WTC11 (cell line): ENCODE measurements around the gene TAAR2. TPM values are rescaled to one million over a fixed set of nuclear protein-coding genes. Genes with fewer than 3 reads are reported as not detected.

ENCODE experiments used
- ATAC-seq: fragments of 200-7000 bp; cut with Tn5 transposase; 2 replicates; pipeline ENCODE4 v1.10.0; 2021; ENCODE audit warnings: mild to moderate bottlenecking, moderate library complexity
- Bru-seq: library from RNA; stranded (reverse); fragments of 400-500 nt; gene quantifications from one replicate; lab custom pipeline; 2021; lab: Mats Ljungman, UMichigan
- CTCF ChIA-PET: fragments of 300-600 bp; sonication (Branson Sonifier 250); formaldehyde crosslinking; loops from one replicate; lab custom pipeline; 2021; ENCODE audit warnings: antibody characterized with exemption; lab: Charles Lee
- POLR2A ChIA-PET: fragments of 350-600 bp; sonication (Branson Sonifier 250); formaldehyde crosslinking; loops from one replicate; lab custom pipeline; 2021; ENCODE audit warnings: antibody characterized with exemption; lab: Charles Lee
- DNase-seq: peaks from one replicate; pipeline ENCODE4 v3.0.0; 2021; ENCODE audit warnings: low spot score
- H3K27ac Mint-ChIP-seq: 2 replicates; pipeline ENCODE4 v1.8.0; 2021; ENCODE audit warnings: mixed read lengths
- H3K27me3 Mint-ChIP-seq: 2 replicates; pipeline ENCODE4 v1.8.0; 2021; ENCODE audit warnings: low read depth, mild to moderate bottlenecking, moderate library complexity, mixed read lengths
- H3K36me3 Mint-ChIP-seq: 2 replicates; pipeline ENCODE4 v1.8.0; 2021; ENCODE audit warnings: mixed read lengths
- H3K4me1 Mint-ChIP-seq: 2 replicates; pipeline ENCODE4 v1.8.0; 2022; ENCODE audit warnings: mixed read lengths
- H3K4me3 Mint-ChIP-seq: 2 replicates; pipeline ENCODE4 v1.8.0; 2021; ENCODE audit warnings: mild to moderate bottlenecking, moderate library complexity, mixed read lengths
- H3K9me3 Mint-ChIP-seq: 2 replicates; pipeline ENCODE4 v1.8.0; 2021; ENCODE audit warnings: mixed read lengths
- CDX4 ChIP-seq: fragments of 250-450 bp; sonication (Bioruptor Pico); IDR thresholded peaks from 2 replicates; pipeline ENCODE4 v1.9.0; 2021; ENCODE audit warnings: moderate library complexity, mild to moderate bottlenecking, inconsistent platforms, borderline replicate concordance
- JUN ChIP-seq: sonication (generic); formaldehyde crosslinking; IDR thresholded peaks from 2 replicates; pipeline ENCODE4 v1.8.0; 2023; ENCODE audit warnings: mild to moderate bottlenecking, missing genetic modification reagents
- KAT7 ChIP-seq: sonication (generic); formaldehyde crosslinking; IDR thresholded peaks from 2 replicates; pipeline ENCODE4 v1.8.1; 2023; ENCODE audit warnings: missing genetic modification reagents, mild to moderate bottlenecking, borderline replicate concordance
- NFE2L1 ChIP-seq: sonication (generic); formaldehyde crosslinking; IDR thresholded peaks from 2 replicates; pipeline ENCODE4 v1.8.1; 2023; ENCODE audit warnings: missing genetic modification reagents
- RELA ChIP-seq: sonication (generic); formaldehyde crosslinking; IDR thresholded peaks from 2 replicates; pipeline ENCODE4 v1.8.1; 2022; ENCODE audit warnings: missing genetic modification reagents, mild to moderate bottlenecking, borderline replicate concordance
- SMAD4 ChIP-seq: sonication (generic); formaldehyde crosslinking; IDR thresholded peaks from 2 replicates; pipeline ENCODE4 v1.8.0; 2022; ENCODE audit warnings: mild to moderate bottlenecking, missing genetic modification reagents
- STAT6 ChIP-seq: sonication (generic); formaldehyde crosslinking; conservative IDR thresholded peaks from 2 replicates; pipeline ENCODE4 v1.8.1; 2023; ENCODE audit warnings: mild to moderate bottlenecking, low read depth, missing genetic modification reagents, moderate library complexity
- TCF7 ChIP-seq: sonication (generic); formaldehyde crosslinking; IDR thresholded peaks from 2 replicates; pipeline ENCODE4 v1.8.0; 2022; ENCODE audit warnings: mild to moderate bottlenecking, low read depth, missing genetic modification reagents, moderate library complexity
- TP53 ChIP-seq: sonication (generic); formaldehyde crosslinking; IDR thresholded peaks from 2 replicates; pipeline ENCODE4 v1.8.1; 2023; ENCODE audit warnings: mild to moderate bottlenecking, missing genetic modification reagents
- ZMAT4 ChIP-seq: fragments of 250-450 bp; sonication (Bioruptor Pico); IDR thresholded peaks from 2 replicates; pipeline ENCODE4 v1.9.0; 2021; ENCODE audit warnings: mild to moderate bottlenecking
- ZNF219 ChIP-seq: sonication (generic); formaldehyde crosslinking; IDR thresholded peaks from 2 replicates; pipeline ENCODE4 v1.8.0; 2023; ENCODE audit warnings: missing genetic modification reagents, mild to moderate bottlenecking, borderline replicate concordance
- ZNF396 ChIP-seq: fragments of 250-450 bp; sonication (Bioruptor Pico); IDR thresholded peaks from 2 replicates; pipeline ENCODE4 v1.8.0; 2021; ENCODE audit warnings: mild to moderate bottlenecking, moderate library complexity, borderline replicate concordance
- ZNF671 ChIP-seq: fragments of 250-450 bp; sonication (Bioruptor Pico); IDR thresholded peaks from 2 replicates; pipeline ENCODE4 v1.8.0; 2021; ENCODE audit warnings: mild to moderate bottlenecking
- long read RNA-seq, 3 experiments: library from RNA in 1 of 3; library from capped mRNA in 1 of 3; library from polyadenylated mRNA in 1 of 3; unstranded in 2 of 3; stranded (forward) in 1 of 3; transcript quantifications; one replicate each; pipeline ENCODE4 v2.0.0, GENCODE V29; 2021
- total RNA-seq: library from RNA; stranded (reverse); gene quantifications from 3 replicates; pipeline ENCODE4 v1.2.3, GENCODE V29; 2021
- TF ChIP-seq, protein P1 (sequence below): sonication (generic); formaldehyde crosslinking; IDR thresholded peaks from 2 replicates; pipeline ENCODE4 v1.8.0; 2022; ENCODE audit warnings: mild to moderate bottlenecking, missing genetic modification reagents
- TF ChIP-seq, protein P2 (sequence below): fragments of 250-450 bp; sonication (Bioruptor Pico); IDR thresholded peaks from 2 replicates; pipeline ENCODE4 v1.9.0; 2021; ENCODE audit warnings: mild to moderate bottlenecking

TAAR2 gene
- not detected in 3 replicates for total RNA-seq
- not detected for Bru-seq, nascent RNA
- long read RNA-seq, experiment 1, result 0 reads
- long read RNA-seq, experiment 2, result 0 reads
- long read RNA-seq, experiment 3, result 0 reads

DNA sequence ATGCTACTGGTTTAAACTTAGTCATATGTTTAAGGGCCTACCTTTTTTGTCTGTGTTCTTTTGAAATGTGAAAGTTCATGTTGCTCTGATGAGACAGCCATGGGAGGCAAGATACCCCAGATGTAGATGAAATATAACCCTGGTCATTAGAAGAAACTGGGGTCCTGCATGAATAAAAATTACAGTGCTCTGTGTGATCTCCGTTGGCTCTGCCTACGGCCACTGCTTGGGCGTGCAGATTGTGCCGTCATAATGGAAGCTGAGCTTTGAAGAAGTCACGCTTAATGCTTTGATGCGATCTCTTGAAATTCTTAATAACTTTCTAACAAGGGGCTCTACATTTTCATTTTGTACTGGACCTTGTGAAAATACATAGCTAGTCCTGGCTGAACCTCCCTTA, at the start of gene TAAR2:
Gene TAAR2 (minus strand): TSS at position 101 of the 400 bp plus-strand sequence. CDS start 0 bp downstream, at position 101.
- H3K4me1 Mint-ChIP-seq, result no peaks in the 10 kb centered on the region
- H3K4me3 Mint-ChIP-seq, result no peak within 1 kb of the TSS
- ATAC-seq, result no peak
- ChIA-PET CTCF (no interaction called here), POLR2A (no interaction called here)
- H3K27me3 Mint-ChIP-seq, result no peaks in the 10 kb centered on the region; the same call in 1 of the 2 replicates
- DNase-seq, result no peak
- TF ChIP-seq ZNF396 (CRISPR knock-in tag) (no peak), TCF7 (CRISPR knock-in tag) (no peak), KAT7 (no peak), JUN (CRISPR knock-in tag) (no peak)
- H3K9me3 Mint-ChIP-seq, result peaks cover 20% of the 10 kb centered on the region
- no peak within 1 kb of the TSS for H3K27ac Mint-ChIP-seq
- no peaks in the 10 kb centered on the region for H3K36me3 Mint-ChIP-seq

DNA sequence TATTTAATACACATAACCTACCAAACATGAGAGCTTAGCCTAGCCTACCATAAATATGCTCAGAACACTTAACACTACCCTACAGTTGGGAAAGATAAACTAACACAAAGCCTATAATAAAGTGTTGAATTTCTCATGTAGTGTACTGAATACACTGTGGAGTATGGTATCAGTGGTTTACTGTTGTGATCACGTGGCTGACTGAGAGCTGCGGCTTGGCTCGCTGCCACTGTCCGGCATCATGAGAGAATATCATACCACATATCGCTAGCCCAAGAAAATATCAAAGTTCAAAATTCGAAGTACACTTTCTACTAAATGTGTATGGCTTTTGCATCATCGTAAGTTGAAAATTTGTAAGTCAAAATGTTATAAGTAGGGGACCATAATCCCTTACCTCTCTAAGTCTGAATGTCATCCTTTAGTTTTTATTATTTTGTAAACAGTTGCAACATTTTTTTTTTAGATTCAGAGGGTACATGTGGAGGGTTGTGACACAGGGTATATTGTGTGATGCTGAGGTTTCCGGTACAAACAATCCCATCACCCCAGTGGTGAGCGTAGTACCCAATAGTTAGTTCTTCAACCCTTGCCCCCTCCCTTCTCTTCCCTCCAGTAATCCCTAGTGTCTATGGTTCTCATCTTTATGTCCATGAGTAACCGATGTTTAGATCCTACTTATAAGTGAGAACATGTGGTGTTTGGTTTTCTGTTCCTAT, 49.5 kb upstream of the TAAR2 start:
- TF ChIP-seq CDX4 (CRISPR knock-in tag) (no peak), TP53 (no peak), RELA (no peak), SMAD4 (CRISPR knock-in tag) (no peak)
- TF ChIP-seq, protein P1, sequence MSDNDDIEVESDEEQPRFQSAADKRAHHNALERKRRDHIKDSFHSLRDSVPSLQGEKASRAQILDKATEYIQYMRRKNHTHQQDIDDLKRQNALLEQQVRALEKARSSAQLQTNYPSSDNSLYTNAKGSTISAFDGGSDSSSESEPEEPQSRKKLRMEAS (CRISPR knock-in tag), result no peak
- Mint-ChIP-seq H3K9me3 (no peaks in the 10 kb centered on the region), H3K27ac (no peak overlapping the region), H3K4me1 (peaks cover 3% of the 10 kb centered on the region), H3K36me3 (no peaks in the 10 kb centered on the region), H3K27me3 (no peaks in the 10 kb centered on the region), H3K4me3 (no peak overlapping the region)
- POLR2A ChIA-PET, result no interaction called here
- CTCF ChIA-PET, result interaction anchor here (1.0 kb wide), 1 partner anchor 42 kb away, joined by 4 read pairs; no protein-coding TSS in a partner anchor
- DNase-seq (no peak), ATAC-seq (no peak)

GRCh38 chr6:132671295-132671694, 47.2 kb upstream of the TAAR2 start:
- H3K27me3 Mint-ChIP-seq, result no peaks in the 10 kb centered on the region
- no peaks in the 10 kb centered on the region for H3K9me3 Mint-ChIP-seq
- DNase-seq (no peak), ATAC-seq (no peak)
- H3K36me3 Mint-ChIP-seq, result no peaks in the 10 kb centered on the region
- peaks cover 9% of the 10 kb centered on the region for H3K4me1 Mint-ChIP-seq
- ChIA-PET POLR2A (no interaction called here), CTCF (no interaction called here)
- H3K4me3 Mint-ChIP-seq, result no peak overlapping the region
- no peak overlapping the region for H3K27ac Mint-ChIP-seq
- no peak for TF ChIP-seq NFE2L1 (CRISPR knock-in tag)
- TF ChIP-seq ZMAT4 (CRISPR knock-in tag), result no peak
- TF ChIP-seq STAT6, result no peak
- TF ChIP-seq, protein P2, sequence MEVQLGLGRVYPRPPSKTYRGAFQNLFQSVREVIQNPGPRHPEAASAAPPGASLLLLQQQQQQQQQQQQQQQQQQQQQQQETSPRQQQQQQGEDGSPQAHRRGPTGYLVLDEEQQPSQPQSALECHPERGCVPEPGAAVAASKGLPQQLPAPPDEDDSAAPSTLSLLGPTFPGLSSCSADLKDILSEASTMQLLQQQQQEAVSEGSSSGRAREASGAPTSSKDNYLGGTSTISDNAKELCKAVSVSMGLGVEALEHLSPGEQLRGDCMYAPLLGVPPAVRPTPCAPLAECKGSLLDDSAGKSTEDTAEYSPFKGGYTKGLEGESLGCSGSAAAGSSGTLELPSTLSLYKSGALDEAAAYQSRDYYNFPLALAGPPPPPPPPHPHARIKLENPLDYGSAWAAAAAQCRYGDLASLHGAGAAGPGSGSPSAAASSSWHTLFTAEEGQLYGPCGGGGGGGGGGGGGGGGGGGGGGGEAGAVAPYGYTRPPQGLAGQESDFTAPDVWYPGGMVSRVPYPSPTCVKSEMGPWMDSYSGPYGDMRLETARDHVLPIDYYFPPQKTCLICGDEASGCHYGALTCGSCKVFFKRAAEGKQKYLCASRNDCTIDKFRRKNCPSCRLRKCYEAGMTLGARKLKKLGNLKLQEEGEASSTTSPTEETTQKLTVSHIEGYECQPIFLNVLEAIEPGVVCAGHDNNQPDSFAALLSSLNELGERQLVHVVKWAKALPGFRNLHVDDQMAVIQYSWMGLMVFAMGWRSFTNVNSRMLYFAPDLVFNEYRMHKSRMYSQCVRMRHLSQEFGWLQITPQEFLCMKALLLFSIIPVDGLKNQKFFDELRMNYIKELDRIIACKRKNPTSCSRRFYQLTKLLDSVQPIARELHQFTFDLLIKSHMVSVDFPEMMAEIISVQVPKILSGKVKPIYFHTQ (CRISPR knock-in tag), result no peak
- TF ChIP-seq ZNF219 (CRISPR knock-in tag), result no peak
- TF ChIP-seq TCF7 (CRISPR knock-in tag), result no peak
- no peak for TF ChIP-seq ZNF671 (CRISPR knock-in tag)
